Measurements from ENCODE around the gene NPAS3.

DNA sequence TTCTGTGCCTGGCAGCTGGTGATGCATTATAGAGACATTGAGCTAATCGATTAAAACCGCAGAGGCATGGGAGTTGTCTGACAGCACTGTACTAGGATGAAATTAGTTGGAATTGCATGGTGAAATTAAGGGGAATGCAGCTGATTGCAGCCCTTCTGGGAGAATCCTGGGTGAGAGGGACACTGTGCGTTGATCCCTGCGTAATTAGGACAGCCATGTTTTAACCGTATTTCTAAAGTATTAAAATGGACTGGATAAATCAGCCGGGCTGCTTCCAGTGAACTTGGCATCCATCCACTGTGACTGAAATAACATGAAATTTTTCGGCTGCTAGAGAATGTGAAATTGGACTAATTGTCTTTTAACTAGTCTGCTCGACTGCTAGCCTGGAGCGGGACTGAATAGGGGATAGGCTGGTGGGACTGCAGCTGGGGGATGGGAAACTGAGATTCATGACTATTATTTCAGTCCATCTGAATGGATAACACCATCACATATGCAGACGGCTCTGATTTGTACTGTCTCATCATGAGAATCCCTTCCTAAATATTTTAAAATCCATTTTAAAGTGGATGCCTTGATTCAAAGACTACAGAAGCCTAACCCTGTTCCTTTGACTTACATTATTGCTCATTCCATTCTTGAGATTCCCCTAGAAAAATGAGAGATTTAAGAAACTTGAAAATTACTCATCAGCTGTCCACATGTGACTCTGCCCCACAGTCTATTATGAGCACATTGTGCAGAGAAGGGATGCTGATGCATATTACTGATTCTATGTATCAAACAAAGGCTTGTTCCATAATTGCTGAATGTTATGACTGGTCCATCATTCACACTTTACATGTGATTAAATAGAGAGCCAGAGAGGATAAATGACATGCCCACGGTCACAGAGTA is 343.9 kb downstream of the NPAS3 start:
- TF ChIP-seq, protein P1, sequence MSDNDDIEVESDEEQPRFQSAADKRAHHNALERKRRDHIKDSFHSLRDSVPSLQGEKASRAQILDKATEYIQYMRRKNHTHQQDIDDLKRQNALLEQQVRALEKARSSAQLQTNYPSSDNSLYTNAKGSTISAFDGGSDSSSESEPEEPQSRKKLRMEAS (IDR thresholded peaks at IDR 0.05; ENCODE audit: insufficient read depth, insufficient read length) = no peak
- TF ChIP-seq POLR2A (IDR thresholded peaks at IDR 0.05; ENCODE audit: low read depth, low read length) (no peak), EZH2 (IDR thresholded peaks at IDR 0.05; ENCODE audit: borderline replicate concordance, low read depth, low read length, severe bottlenecking) (no peak), POLR2AphosphoS5 (IDR thresholded peaks at IDR 0.05; ENCODE audit: insufficient read depth, low read depth, low read length) (no peak), MYC (IDR thresholded peaks at IDR 0.05; ENCODE audit: low read depth, low read length) (no peak), FOS (IDR thresholded peaks at IDR 0.05; ENCODE audit: borderline replicate concordance, insufficient read depth, low read length) (no peak), JUN (IDR thresholded peaks at IDR 0.05; ENCODE audit: borderline replicate concordance, insufficient read depth, insufficient read length, low read depth) (no peak), GATA2 (IDR thresholded peaks at IDR 0.05; ENCODE audit: insufficient read depth, insufficient read length, low read depth, low read length) (no peak)
- TF ChIP-seq, protein P2, sequence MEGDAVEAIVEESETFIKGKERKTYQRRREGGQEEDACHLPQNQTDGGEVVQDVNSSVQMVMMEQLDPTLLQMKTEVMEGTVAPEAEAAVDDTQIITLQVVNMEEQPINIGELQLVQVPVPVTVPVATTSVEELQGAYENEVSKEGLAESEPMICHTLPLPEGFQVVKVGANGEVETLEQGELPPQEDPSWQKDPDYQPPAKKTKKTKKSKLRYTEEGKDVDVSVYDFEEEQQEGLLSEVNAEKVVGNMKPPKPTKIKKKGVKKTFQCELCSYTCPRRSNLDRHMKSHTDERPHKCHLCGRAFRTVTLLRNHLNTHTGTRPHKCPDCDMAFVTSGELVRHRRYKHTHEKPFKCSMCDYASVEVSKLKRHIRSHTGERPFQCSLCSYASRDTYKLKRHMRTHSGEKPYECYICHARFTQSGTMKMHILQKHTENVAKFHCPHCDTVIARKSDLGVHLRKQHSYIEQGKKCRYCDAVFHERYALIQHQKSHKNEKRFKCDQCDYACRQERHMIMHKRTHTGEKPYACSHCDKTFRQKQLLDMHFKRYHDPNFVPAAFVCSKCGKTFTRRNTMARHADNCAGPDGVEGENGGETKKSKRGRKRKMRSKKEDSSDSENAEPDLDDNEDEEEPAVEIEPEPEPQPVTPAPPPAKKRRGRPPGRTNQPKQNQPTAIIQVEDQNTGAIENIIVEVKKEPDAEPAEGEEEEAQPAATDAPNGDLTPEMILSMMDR (IDR thresholded peaks at IDR 0.05; ENCODE audit: extremely low read depth in 1 of 2, insufficient read depth in 1 of 2, low read depth in 1 of 2, low read length in 2 of 2) = no peak

All from endothelial cell of umbilical vein (primary cell).